Caco-2 (cell line): ENCODE results near the gene REC114. TPM values are rescaled to one million over a fixed set of nuclear protein-coding genes. Genes with fewer than 3 reads are reported as not detected.

Experiments
- BruUV-seq: library from RNA; stranded (reverse); fragments of 400-500 nt; replicated peaks from 2 replicates; lab custom pipeline; 2021; lab: Mats Ljungman, UMichigan
- CTCF ChIA-PET: fragments of 300-600 bp; sonication (Branson Sonifier 250); formaldehyde crosslinking; loops from one replicate; lab custom pipeline; 2022; ENCODE audit warnings: antibody characterized with exemption; lab: Charles Lee
- POLR2A ChIA-PET: fragments of 300-600 bp; sonication (Branson Sonifier 250); formaldehyde crosslinking; loops from one replicate; lab custom pipeline; 2022; ENCODE audit warnings: antibody characterized with exemption; lab: Charles Lee
- DNase-seq, 2 experiments: peaks; one replicate each; pipeline versions ENCODE4 v3.0.0 to v3.0.0-alpha.2; 2020 to 2022
- H3K27me3 ChIP-seq: replicated peaks from 2 replicates; pipeline ENCODE4 v1.6.0; 2011; ENCODE audit warnings: low read length; ENCODE audit not compliant: control insufficient read depth, insufficient read depth
- H3K36me3 ChIP-seq: 2 replicates; pipeline ENCODE4 v1.5.1; 2011; ENCODE audit warnings: low read length; ENCODE audit not compliant: control insufficient read depth, insufficient read depth
- H3K4me1 ChIP-seq: fragments of 250-450 bp; sonication (Bioruptor Pico); 2 replicates; pipeline ENCODE4 v1.5.1; 2020; ENCODE audit warnings: mild to moderate bottlenecking
- H3K4me3 ChIP-seq: 2 replicates; pipeline ENCODE4 v1.5.1; 2011; ENCODE audit warnings: low read depth, mild to moderate bottlenecking, control low read depth, low read length
- H3K9me3 ChIP-seq: fragments of 250-450 bp; sonication (Bioruptor Pico); 2 replicates; pipeline ENCODE4 v1.5.1; 2020; ENCODE audit warnings: mild to moderate bottlenecking, moderate library complexity
- H3K27ac Mint-ChIP-seq: one replicate; pipeline ENCODE4 v1.8.0; 2022; ENCODE audit warnings: mixed read lengths; ENCODE audit not compliant: unreplicated experiment
- H3K27me3 Mint-ChIP-seq: one replicate; pipeline ENCODE4 v1.8.0; 2022; ENCODE audit warnings: mixed read lengths; ENCODE audit not compliant: insufficient read depth, unreplicated experiment
- H3K36me3 Mint-ChIP-seq: one replicate; pipeline ENCODE4 v1.8.0; 2022; ENCODE audit warnings: mild to moderate bottlenecking, mixed read lengths; ENCODE audit not compliant: insufficient read depth, unreplicated experiment
- H3K4me1 Mint-ChIP-seq: one replicate; pipeline ENCODE4 v1.8.0; 2022; ENCODE audit warnings: low read depth, mixed read lengths; ENCODE audit not compliant: unreplicated experiment
- H3K4me3 Mint-ChIP-seq: one replicate; pipeline ENCODE4 v1.8.0; 2022; ENCODE audit warnings: mild to moderate bottlenecking, moderate library complexity, mixed read lengths; ENCODE audit not compliant: unreplicated experiment
- H3K9me3 Mint-ChIP-seq: one replicate; pipeline ENCODE4 v1.8.0; 2022; ENCODE audit warnings: mixed read lengths; ENCODE audit not compliant: unreplicated experiment
- CTCF ChIP-seq, 2 experiments: fragments of 200-600 bp in 1 of 2; IDR thresholded peaks; 1 replicate in 1 of 2; 2 replicates in 1 of 2; pipeline versions ENCODE4 v1.5.1 to v1.8.0; 2011 to 2022; ENCODE audit warnings: antibody characterized with exemption in 1 of 2, control low read depth in 1 of 2, inconsistent platforms in 1 of 2, low read depth in 1 of 2, low read length in 1 of 2, mild to moderate bottlenecking in 1 of 2, moderate library complexity in 1 of 2; ENCODE audit not compliant: insufficient read depth in 1 of 2, severe bottlenecking in 1 of 2, unreplicated experiment in 1 of 2
- intact Hi-C: fragments of 100-400 bp; cut with micrococcal nuclease; formaldehyde crosslinking; loops from one replicate; pipeline ENCODE4 v1.10.0; 2022; ENCODE audit not compliant: unreplicated experiment
- total RNA-seq: library from RNA; stranded (reverse); gene quantifications from 2 replicates; pipeline ENCODE4 v1.2.3, GENCODE V29; 2022

The REC114 gene
- total RNA-seq, 1 experiment from 2014 or later, result not detected

GRCh38 chr15:73522011-73522410 is 79.0 kb downstream of the REC114 start:
- TF ChIP-seq CTCF (IDR thresholded peaks at IDR 0.05; ENCODE audit: insufficient read depth in 1 of 2, low read depth in 1 of 2, low read length in 1 of 2, severe bottlenecking in 1 of 2, unreplicated experiment in 1 of 2), result no peak
- Mint-ChIP-seq H3K27ac (no peak overlapping the region), H3K4me1 (no peaks in the 10 kb centered on the region), H3K27me3 (peaks cover 9% of the 10 kb centered on the region), H3K36me3 (no peaks in the 10 kb centered on the region), H3K9me3 (no peaks in the 10 kb centered on the region), H3K4me3 (no peak overlapping the region)
- Histone ChIP-seq H3K9me3 (no peaks in the 10 kb centered on the region), H3K27me3 (no peaks in the 10 kb centered on the region), H3K4me1 (no peaks in the 10 kb centered on the region), H3K4me3 (no peak overlapping the region), H3K36me3 (no peaks in the 10 kb centered on the region)
- intact Hi-C loops, result no loop called here
- POLR2A ChIA-PET, result no interaction called here
- DNase-seq, result no peak
- CTCF ChIA-PET, result no interaction called here
- no TSS peak for BruUV-seq

DNA sequence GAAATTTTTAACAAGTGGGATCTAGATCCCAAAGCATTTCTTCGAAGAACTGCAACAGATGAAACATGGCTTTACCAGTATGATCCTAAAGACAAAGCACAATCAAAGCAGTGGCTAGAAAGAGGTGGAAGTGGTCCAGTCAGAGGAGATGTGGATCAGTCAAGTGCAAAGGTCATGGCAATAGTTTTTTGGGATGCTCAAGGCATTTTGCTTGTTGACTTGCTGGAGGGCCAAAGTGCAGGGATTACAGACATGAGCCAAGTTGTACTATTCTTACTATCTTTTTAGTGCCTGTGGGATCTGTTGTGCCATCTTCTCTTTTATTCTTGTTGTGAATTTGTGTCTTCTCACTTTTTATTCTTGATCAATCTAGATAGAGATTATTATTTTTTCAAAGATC is 82.0 kb downstream of the REC114 start:
- no peak for TF ChIP-seq CTCF (IDR thresholded peaks at IDR 0.05; ENCODE audit: insufficient read depth in 1 of 2, low read depth in 1 of 2, low read length in 1 of 2, severe bottlenecking in 1 of 2, unreplicated experiment in 1 of 2)
- Mint-ChIP-seq H3K27ac (no peak overlapping the region), H3K4me3 (no peak overlapping the region), H3K9me3 (no peaks in the 10 kb centered on the region), H3K4me1 (no peaks in the 10 kb centered on the region), H3K36me3 (no peaks in the 10 kb centered on the region), H3K27me3 (peaks cover 18% of the 10 kb centered on the region)
- H3K36me3 ChIP-seq, result no peaks in the 10 kb centered on the region
- no peak overlapping the region for H3K4me3 ChIP-seq
- no TSS peak for BruUV-seq
- POLR2A ChIA-PET, result no interaction called here
- no peaks in the 10 kb centered on the region for H3K27me3 ChIP-seq
- no peaks in the 10 kb centered on the region for H3K4me1 ChIP-seq
- intact Hi-C loops, result no loop called here
- no peak for DNase-seq
- CTCF ChIA-PET, result no interaction called here
- H3K9me3 ChIP-seq, result no peaks in the 10 kb centered on the region

GRCh38 chr15:73527598-73527997 is 84.6 kb downstream of the REC114 start:
- CTCF ChIA-PET, result no interaction called here
- Mint-ChIP-seq H3K4me3 (no peak overlapping the region), H3K27ac (no peak overlapping the region), H3K9me3 (no peaks in the 10 kb centered on the region), H3K27me3 (peaks cover 21% of the 10 kb centered on the region), H3K36me3 (no peaks in the 10 kb centered on the region), H3K4me1 (no peaks in the 10 kb centered on the region)
- POLR2A ChIA-PET, result no interaction called here
- no peak for DNase-seq
- no peaks in the 10 kb centered on the region for H3K4me1 ChIP-seq
- no peaks in the 10 kb centered on the region for H3K36me3 ChIP-seq
- H3K27me3 ChIP-seq, result no peaks in the 10 kb centered on the region
- intact Hi-C loops, result no loop called here
- H3K4me3 ChIP-seq, result no peak overlapping the region
- TF ChIP-seq CTCF (IDR thresholded peaks at IDR 0.05; ENCODE audit: insufficient read depth in 1 of 2, low read depth in 1 of 2, low read length in 1 of 2, severe bottlenecking in 1 of 2, unreplicated experiment in 1 of 2), result no peak
- no TSS peak for BruUV-seq
- no peaks in the 10 kb centered on the region for H3K9me3 ChIP-seq
